ENCODE data around the gene RUSC2. TPM values are rescaled to one million over a fixed set of nuclear protein-coding genes. Genes with fewer than 3 reads are reported as not detected.
A peak's percentile ranks its signal among the peaks of the same experiment; 100 is the strongest.

RUSC2 gene
- polyA plus RNA-seq, 2 of the 4 experiments (the other 2 are of a cell fraction) = 15.9 to 21.2 TPM

DNA sequence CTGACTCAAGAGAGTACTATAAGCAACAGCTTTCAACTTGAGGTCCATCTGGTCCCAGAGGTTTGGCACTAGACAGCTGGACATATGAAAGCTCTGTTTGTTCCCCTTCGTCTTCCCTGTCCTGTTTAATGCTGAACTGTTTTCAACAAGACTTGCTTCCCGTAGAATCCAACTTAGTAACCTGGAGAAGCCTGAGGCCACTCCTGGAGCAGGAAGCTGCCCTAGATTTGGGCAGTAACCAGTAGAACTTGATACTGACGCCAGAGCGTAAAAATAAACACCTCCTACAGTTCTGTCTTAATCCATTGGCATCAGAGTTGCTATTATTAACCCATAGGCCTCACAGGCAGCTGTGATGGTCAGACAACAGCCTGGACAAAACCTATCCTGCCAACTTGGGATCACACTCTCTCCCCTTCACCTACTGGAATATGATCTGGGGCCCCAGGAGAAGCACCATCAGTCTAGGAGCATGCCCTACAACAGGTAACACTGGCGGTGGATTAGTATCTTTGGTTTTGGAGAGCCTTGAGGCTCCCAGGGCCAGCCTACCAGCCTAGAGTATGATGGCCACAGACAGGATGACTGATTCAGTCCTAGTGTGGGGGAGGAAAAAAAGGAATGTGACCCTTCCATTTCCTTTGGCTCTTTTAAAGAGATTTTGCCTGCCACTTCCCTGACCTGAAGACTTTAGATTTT is 29.2 kb downstream of the RUSC2 start:
- ChIA-PET CTCF (interaction anchor here (0.8 to 10.0 kb wide), 13 partner anchors 9 to 416 kb away, joined by 3 to 146 read pairs (median 6); partner anchors contain the start of genes RUSC2 and STOML2), POLR2A (interaction anchor here (0.5 to 3.2 kb wide), 8 partner anchors 10 to 408 kb away, joined by 3 to 18 read pairs (median 4); partner anchors contain the start of genes ATOSB, CCDC107, RMRP and RUSC2)
- TF ChIP-seq EP300 (IDR thresholded peaks at IDR 0.05) (0 out of 5 replicates have a peak, but pooled peaks of 1 of the 2 experiments have one; percentile 27), ATOH8 (CRISPR knock-in tag; IDR thresholded peaks at IDR 0.05; ENCODE audit: low read depth) (0 out of 2 replicates have a peak, but pooled peaks have one; percentile 24), ZFP36 (IDR thresholded peaks at IDR 0.05; ENCODE audit: borderline replicate concordance, partially characterized antibody) (no peak), TFCP2L1 (CRISPR knock-in tag; IDR thresholded peaks at IDR 0.05) (no peak), NPAS2 (CRISPR knock-in tag; IDR thresholded peaks at IDR 0.05; ENCODE audit: borderline replicate concordance) (no peak), ELK1 (IDR thresholded peaks at IDR 0.05; ENCODE audit: low read depth, low read length) (no peak), ZNF302 (CRISPR knock-in tag; IDR thresholded peaks at IDR 0.05) (peak; percentile 74; the same call in 1 of the 2 replicates), RAD21 (conservative IDR thresholded peaks at IDR 0.05 in 1 of 2, IDR thresholded peaks at IDR 0.05 in 1 of 2) (peak in 1 of 2 experiments; percentile 5; a peak in 1 of 5 replicates), REST (IDR thresholded peaks at IDR 0.05) (no peak), HOXA7 (CRISPR knock-in tag; IDR thresholded peaks at IDR 0.05) (no peak), HOXB13 (CRISPR knock-in tag; IDR thresholded peaks at IDR 0.05; ENCODE audit: low read depth) (peak; percentile 65; the same call in 1 of the 2 replicates), HOXB5 (CRISPR knock-in tag; IDR thresholded peaks at IDR 0.05) (peak; percentile 83), RNF2 (IDR thresholded peaks at IDR 0.05; ENCODE audit: borderline replicate concordance, low read depth) (no peak), KDM1A (IDR thresholded peaks at IDR 0.05; ENCODE audit: low read depth) (no peak), JUN (IDR thresholded peaks at IDR 0.05) (peak; percentile 28 to 54; a peak in 2 of 5 replicates), POLR2AphosphoS2 (conservative IDR thresholded peaks at IDR 0.05; ENCODE audit: low read length) (no peak), SREBF2 (IDR thresholded peaks at IDR 0.05) (no peak), RCOR1 (IDR thresholded peaks at IDR 0.05; ENCODE audit: low read depth, low read length) (no peak), CTCF (IDR thresholded peaks at IDR 0.05) (no peak), CHD4 (IDR thresholded peaks at IDR 0.05; ENCODE audit: borderline replicate concordance) (no peak), GATA3 (IDR thresholded peaks at IDR 0.05; ENCODE audit: borderline replicate concordance) (no peak; the same call in 1 of the 2 replicates), FOSB (CRISPR knock-in tag; IDR thresholded peaks at IDR 0.05) (no peak), ZC3H11A (IDR thresholded peaks at IDR 0.05) (no peak)
- TF ChIP-seq, protein P1, sequence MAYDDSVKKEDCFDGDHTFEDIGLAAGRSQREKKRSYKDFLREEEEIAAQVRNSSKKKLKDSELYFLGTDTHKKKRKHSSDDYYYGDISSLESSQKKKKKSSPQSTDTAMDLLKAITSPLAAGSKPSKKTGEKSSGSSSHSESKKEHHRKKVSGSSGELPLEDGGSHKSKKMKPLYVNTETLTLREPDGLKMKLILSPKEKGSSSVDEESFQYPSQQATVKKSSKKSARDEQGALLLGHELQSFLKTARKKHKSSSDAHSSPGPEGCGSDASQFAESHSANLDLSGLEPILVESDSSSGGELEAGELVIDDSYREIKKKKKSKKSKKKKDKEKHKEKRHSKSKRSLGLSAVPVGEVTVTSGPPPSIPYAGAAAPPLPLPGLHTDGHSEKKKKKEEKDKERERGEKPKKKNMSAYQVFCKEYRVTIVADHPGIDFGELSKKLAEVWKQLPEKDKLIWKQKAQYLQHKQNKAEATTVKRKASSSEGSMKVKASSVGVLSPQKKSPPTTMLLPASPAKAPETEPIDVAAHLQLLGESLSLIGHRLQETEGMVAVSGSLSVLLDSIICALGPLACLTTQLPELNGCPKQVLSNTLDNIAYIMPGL (CRISPR knock-in tag; IDR thresholded peaks at IDR 0.05; ENCODE audit: borderline replicate concordance) = no peak
- TF ChIP-seq, protein P2, sequence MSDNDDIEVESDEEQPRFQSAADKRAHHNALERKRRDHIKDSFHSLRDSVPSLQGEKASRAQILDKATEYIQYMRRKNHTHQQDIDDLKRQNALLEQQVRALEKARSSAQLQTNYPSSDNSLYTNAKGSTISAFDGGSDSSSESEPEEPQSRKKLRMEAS (IDR thresholded peaks at IDR 0.05) = peak; percentile 18; the same call in 1 of the 2 replicates
- WGBS (ENCODE audit: missing lambda C conversion rate) = 13% methylated on average over 5 of the region's 5 CpGs
- Histone ChIP-seq H3K4me2 (peak overlapping the region; percentile 70), H3K4me3 (0 out of 3 replicates have a peak overlapping the region, but pooled peaks have one; percentile 2), H3K4me1 (peaks cover 96% of the 10 kb centered on the region), H3K27ac (peak overlapping the region; percentile 95 to 96), H3K9me3 (no peaks in the 10 kb centered on the region)
- FAIRE-seq (no peak), DNase-seq (ENCODE audit: low read depth in 1 of 2, low spot score in 1 of 2) (peak in 1 of 2 experiments; percentile 73), ATAC-seq (peak in 1 of 2 experiments; percentile 20; a peak in 3 of 6 replicates)
